ENCODE measurements around the gene TNFSF8.

TNFSF8 gene

DNA sequence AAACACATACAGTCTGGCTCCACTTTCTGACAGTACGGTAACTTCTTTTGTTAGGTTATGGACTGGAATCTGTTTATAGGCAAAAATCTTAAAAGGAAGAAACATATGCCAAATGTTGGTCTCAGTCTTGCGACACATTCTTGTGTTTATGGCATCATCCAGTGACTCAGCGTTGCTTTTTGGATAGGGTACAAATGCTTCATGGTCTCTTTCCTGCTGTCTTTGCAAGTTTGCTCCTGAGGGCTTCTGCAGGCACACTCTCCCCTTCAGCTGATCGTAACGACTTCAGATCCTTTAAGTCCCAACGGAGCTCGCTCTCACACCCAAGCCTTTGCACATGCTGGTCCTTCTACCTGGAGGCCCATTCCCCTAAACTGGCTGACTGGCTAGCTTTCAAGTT, 23.6 kb upstream of the TNFSF8 start:
- DNase-seq (ENCODE audit: low read depth in 2 of 2), result peak; percentile 79 to 91
- no peak overlapping the region for H3K4me3 ChIP-seq (replicated peaks in 1 of 2; ENCODE audit: low read depth in 2 of 2, low read length in 2 of 2)

DNA sequence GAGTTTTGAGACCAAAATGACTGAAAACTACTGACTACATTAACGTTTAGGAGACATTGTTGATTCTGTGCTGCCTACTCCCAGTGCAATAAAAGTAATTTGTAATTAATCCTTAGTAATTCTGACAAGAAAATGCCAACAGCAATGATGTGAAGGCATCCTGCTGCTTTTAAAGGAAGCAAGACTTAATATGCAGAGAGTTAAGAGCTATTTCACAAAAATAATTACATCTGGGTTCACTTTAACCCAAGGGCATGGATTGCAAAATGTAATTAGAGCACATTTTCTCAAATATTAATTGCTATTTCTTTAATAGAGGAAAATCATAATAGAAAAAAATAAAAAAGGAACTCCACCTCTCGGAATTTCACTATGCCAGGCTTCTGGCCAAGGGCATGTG, 22.7 kb upstream of the TNFSF8 start:
- TF ChIP-seq, protein P1, sequence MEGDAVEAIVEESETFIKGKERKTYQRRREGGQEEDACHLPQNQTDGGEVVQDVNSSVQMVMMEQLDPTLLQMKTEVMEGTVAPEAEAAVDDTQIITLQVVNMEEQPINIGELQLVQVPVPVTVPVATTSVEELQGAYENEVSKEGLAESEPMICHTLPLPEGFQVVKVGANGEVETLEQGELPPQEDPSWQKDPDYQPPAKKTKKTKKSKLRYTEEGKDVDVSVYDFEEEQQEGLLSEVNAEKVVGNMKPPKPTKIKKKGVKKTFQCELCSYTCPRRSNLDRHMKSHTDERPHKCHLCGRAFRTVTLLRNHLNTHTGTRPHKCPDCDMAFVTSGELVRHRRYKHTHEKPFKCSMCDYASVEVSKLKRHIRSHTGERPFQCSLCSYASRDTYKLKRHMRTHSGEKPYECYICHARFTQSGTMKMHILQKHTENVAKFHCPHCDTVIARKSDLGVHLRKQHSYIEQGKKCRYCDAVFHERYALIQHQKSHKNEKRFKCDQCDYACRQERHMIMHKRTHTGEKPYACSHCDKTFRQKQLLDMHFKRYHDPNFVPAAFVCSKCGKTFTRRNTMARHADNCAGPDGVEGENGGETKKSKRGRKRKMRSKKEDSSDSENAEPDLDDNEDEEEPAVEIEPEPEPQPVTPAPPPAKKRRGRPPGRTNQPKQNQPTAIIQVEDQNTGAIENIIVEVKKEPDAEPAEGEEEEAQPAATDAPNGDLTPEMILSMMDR (IDR thresholded peaks at IDR 0.05; ENCODE audit: low read depth, low read length), result no peak
- no peak overlapping the region for H3K4me3 ChIP-seq (replicated peaks in 1 of 2; ENCODE audit: low read depth in 2 of 2, low read length in 2 of 2)
- DNase-seq (ENCODE audit: low read depth in 2 of 2), result no peak

More for the DNA sequence above, 23.6 kb upstream of the TNFSF8 start:
- TF ChIP-seq, protein P1 (IDR thresholded peaks at IDR 0.05; ENCODE audit: low read depth, low read length), result no peak

DNA sequence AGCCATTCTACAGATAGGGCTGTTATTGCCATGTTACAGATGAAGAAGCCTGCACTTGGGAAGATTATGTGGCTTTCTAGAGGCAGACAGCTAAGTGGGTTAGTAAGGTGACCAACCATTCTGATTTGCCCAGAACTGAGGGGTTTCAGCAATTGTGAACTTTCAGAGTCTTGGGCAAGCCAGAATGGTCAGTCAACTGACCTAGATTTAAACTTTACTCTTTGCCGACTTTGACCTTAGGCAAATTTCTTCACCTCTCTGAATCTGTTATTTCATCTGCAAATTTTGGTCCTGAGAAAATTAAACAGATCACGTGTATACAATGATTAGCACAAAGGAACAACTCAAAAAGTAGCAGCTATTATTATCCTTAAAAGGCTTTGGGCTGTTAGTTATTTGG, 20.4 kb upstream of the TNFSF8 start:
- DNase-seq (ENCODE audit: low read depth in 2 of 2), result no peak
- no peak overlapping the region for H3K4me3 ChIP-seq (replicated peaks in 1 of 2; ENCODE audit: low read depth in 2 of 2, low read length in 2 of 2)
- TF ChIP-seq, protein P1 (IDR thresholded peaks at IDR 0.05; ENCODE audit: low read depth, low read length), result no peak

DNA sequence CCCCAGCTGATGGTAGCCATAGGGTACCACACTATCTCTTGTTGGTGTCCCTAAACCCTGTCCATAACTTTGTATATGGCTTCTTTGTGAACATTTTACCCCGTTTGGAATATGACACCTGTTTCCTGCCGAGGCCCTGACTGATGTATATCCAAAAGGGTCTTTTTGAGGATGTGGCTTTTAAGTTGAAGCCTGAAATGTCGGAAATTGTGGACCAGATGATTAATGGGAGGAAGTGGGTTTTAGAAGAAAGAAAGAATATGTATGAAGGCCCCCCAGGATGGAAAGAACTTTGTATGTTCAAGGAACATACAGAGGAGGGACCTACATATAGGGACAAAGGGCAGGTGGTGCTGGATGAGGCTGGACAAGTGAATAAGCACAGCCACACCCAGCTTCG, 16.7 kb upstream of the TNFSF8 start:
- no peak for DNase-seq (ENCODE audit: low read depth in 2 of 2)
- TF ChIP-seq, protein P1 (IDR thresholded peaks at IDR 0.05; ENCODE audit: low read depth, low read length), result no peak
- H3K4me3 ChIP-seq (replicated peaks in 1 of 2; ENCODE audit: low read depth in 2 of 2, low read length in 2 of 2), result no peak overlapping the region

DNA sequence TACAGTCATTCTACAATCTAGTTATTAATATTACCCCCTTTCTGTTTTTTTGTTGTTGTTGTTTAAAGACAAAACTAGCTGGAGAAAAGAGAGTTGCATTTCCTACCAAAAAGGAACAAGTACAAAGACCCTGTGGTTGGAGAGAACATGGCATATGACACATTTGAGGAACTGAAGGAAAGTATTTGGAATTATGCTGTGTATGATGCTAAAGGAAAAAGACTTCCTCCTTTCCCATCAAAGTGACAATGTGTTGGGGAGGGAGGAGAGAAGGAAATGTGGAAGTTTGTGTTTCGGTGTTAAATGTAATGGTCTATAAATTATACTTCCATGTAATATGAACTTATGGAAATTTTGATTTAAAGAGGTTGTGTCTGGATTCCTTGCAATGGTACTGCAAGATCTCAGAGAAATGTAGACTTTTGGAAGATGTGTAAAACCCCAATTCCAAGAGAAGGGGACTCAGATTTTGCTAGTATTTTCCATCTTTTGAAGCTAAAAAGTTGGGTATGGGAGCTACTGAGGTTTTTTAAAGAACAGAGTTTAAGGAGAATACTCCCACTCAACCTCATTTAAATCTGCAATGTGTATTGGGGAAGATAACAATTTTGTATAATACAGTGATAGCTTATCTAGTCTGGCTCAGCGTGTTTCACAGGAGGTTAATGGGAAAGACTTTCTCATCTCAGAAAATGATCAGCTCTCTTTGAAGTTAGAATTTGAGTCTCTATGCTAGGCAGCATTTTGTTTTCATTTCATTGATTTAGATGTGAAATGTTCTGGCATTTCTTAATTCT, 15.4 kb upstream of the TNFSF8 start:
- H3K4me3 ChIP-seq (replicated peaks in 1 of 2; ENCODE audit: low read depth in 2 of 2, low read length in 2 of 2), result no peak overlapping the region
- no peak for DNase-seq (ENCODE audit: low read depth in 2 of 2)
- TF ChIP-seq, protein P1 (IDR thresholded peaks at IDR 0.05; ENCODE audit: low read depth, low read length), result no peak

DNA sequence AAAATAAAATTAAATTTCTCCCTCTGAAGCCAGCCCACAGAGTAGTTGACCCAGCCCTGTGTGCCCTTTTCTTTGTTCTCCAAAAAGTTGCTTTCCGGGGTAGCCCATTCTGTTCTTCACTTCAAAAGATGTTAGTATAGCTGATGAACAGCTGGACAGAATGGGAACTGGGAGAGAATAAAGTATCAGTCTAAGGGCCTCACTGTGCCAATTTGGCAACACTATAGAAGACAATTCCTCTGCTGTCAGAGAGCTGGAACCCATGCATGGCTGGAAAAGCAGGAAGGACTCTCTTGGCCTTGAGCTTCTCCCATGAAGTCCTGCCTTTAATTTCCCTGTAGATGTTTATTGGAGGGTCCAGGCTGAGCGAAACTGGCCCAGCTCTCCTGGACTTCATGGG, 11.0 kb upstream of the TNFSF8 start:
- no peak for DNase-seq (ENCODE audit: low read depth in 2 of 2)
- TF ChIP-seq, protein P1 (IDR thresholded peaks at IDR 0.05; ENCODE audit: low read depth, low read length), result no peak
- H3K4me3 ChIP-seq (replicated peaks in 1 of 2; ENCODE audit: low read depth in 2 of 2, low read length in 2 of 2), result no peak overlapping the region

Measured in cardiac fibroblast (primary cell).